GM20000 (cell line): ENCODE data around the gene NPAS4.
"Not testable (repeated sequence)": the region's sequence is repeated elsewhere in the genome, so short reads cannot be mapped to it uniquely, and the experiment has no call there.

Source experiments
- DNase-seq: peaks from one replicate; pipeline ENCODE4 v3.0.0; 2012; ENCODE audit warnings: low spot score
- CTCF ChIP-seq: IDR thresholded peaks from 2 replicates; pipeline ENCODE4 v1.5.1; 2012; ENCODE audit warnings: mild to moderate bottlenecking, control low read depth; ENCODE audit errors: extremely low read depth, missing control alignments

The NPAS4 gene

GRCh38 chr11:66419825-66420224 is 1.0 kb upstream of the NPAS4 start:
- DNase-seq = no peak
- TF ChIP-seq CTCF = no peak

GRCh38 chr11:66421492-66422205 is 814 bp downstream of the NPAS4 start:
- no peak for TF ChIP-seq CTCF
- DNase-seq = peak; percentile 94

- TF ChIP-seq CTCF = no peak
- DNase-seq = no peak
These were observed 5.5 kb downstream of the NPAS4 start for GRCh38 chr11:66426314-66426713.

- TF ChIP-seq CTCF = no peak
- no peak for DNase-seq
These were observed 8.1 kb downstream of the NPAS4 start for GRCh38 chr11:66428933-66429332.

- peak; percentile 84 for DNase-seq
These were observed 9.3 kb downstream of the NPAS4 start for GRCh38 chr11:66429983-66430602.

GRCh38 chr11:66431287-66431686 is 10.5 kb downstream of the NPAS4 start:
- not testable (repeated sequence) for DNase-seq

More at GRCh38 chr11:66429983-66430602, 9.3 kb downstream of the NPAS4 start:
- TF ChIP-seq CTCF = peak; percentile 77

GRCh38 chr11:66431871-66432329 is 11.1 kb downstream of the NPAS4 start:
- not testable (repeated sequence) for DNase-seq

GRCh38 chr11:66432597-66432996 is 11.8 kb downstream of the NPAS4 start:
- no peak for TF ChIP-seq CTCF
- DNase-seq = no peak
